GM12878 (cell line): ENCODE results near the gene SGPP2. TPM values are rescaled to one million over a fixed set of nuclear protein-coding genes. Genes with fewer than 3 reads are reported as not detected.

ENCODE experiments used
- ATAC-seq: fragments of 200-7000 bp; cut with Tn5 transposase; 3 replicates; pipeline ENCODE4 v1.9.1; 2020; ENCODE audit warnings: mild to moderate bottlenecking, moderate library complexity
- BruUV-seq: library from RNA; stranded (reverse); fragments of 400-500 nt; replicated peaks from 2 replicates; lab custom pipeline; 2021; lab: Mats Ljungman, UMichigan
- CTCF ChIA-PET: fragments of 300-600 bp; sonication (Branson Sonifier 250); formaldehyde crosslinking; extraction: SDS; loops from one replicate; lab custom pipeline; 2021; ENCODE audit warnings: inconsistent platforms; lab: Yijun Ruan, JAX
- POLR2A ChIA-PET: fragments of 350-600 bp; formaldehyde crosslinking; extraction: SDS; loops from one replicate; lab custom pipeline; 2021; ENCODE audit warnings: inconsistent platforms; lab: Charles Lee
- RAD21 ChIA-PET: fragments of 300-600 bp; sonication (Branson Sonifier 250); formaldehyde crosslinking; loops from one replicate; lab custom pipeline; 2023; ENCODE audit warnings: antibody characterized with exemption; ENCODE audit not compliant: unreplicated experiment; lab: Charles Lee
- SMC1A ChIA-PET: fragments of 300-600 bp; sonication (Branson Sonifier 250); formaldehyde crosslinking; loops from one replicate; lab custom pipeline; 2023; ENCODE audit not compliant: unreplicated experiment, uncharacterized antibody; lab: Charles Lee
- DNase-seq: peaks from one replicate; pipeline ENCODE4 v3.0.0-alpha.2; 2011; ENCODE audit warnings: low read depth, low spot score
- FAIRE-seq: peaks from 3 replicates; lab custom pipeline; 2011; peaks lifted over from hg19 to GRCh38; lab: Jason Lieb, UNC
- H2AFZ ChIP-seq: 2 replicates; pipeline ENCODE4 v1.6.0; 2011; ENCODE audit warnings: low read depth, low read length, control low read depth; ENCODE audit not compliant: control insufficient read depth
- H3K27ac ChIP-seq: 2 replicates; pipeline ENCODE4 v1.5.1; 2011; ENCODE audit warnings: control low read depth; ENCODE audit not compliant: control insufficient read depth, insufficient read depth
- H3K27me3 ChIP-seq, 2 experiments: replicated peaks in 1 of 2; 2 replicates each; pipeline versions ENCODE4 v1.6.0 to v1.6.1; 2011; ENCODE audit warnings: low read length in 1 of 2; ENCODE audit not compliant: control insufficient read depth in 2 of 2, insufficient read depth in 2 of 2
- H3K36me3 ChIP-seq, 2 experiments: 2 replicates each; pipeline ENCODE4 v1.5.1; 2011; ENCODE audit warnings: low read length in 1 of 2; ENCODE audit not compliant: control insufficient read depth in 2 of 2, insufficient read depth in 2 of 2
- H3K4me1 ChIP-seq: 2 replicates; pipeline ENCODE4 v1.6.1; 2011; ENCODE audit warnings: mild to moderate bottlenecking, low read length, moderate library complexity, mixed read lengths; ENCODE audit not compliant: control insufficient read depth, insufficient read depth
- H3K4me2 ChIP-seq: 2 replicates; pipeline ENCODE4 v1.6.0; 2011; ENCODE audit warnings: control low read depth; ENCODE audit not compliant: control insufficient read depth, insufficient read depth
- H3K4me3 ChIP-seq: fragments of 200-600 bp; sonication (generic); 2 replicates; pipeline ENCODE4 v1.5.1; 2016
- H3K79me2 ChIP-seq: 2 replicates; pipeline ENCODE4 v1.6.0; 2011; ENCODE audit warnings: low read length; ENCODE audit not compliant: control insufficient read depth, insufficient read depth
- H3K9ac ChIP-seq: 2 replicates; pipeline ENCODE4 v1.8.0; 2011; ENCODE audit warnings: low read length, control low read depth, mixed read lengths; ENCODE audit not compliant: control insufficient read depth, insufficient read depth
- H3K9me3 ChIP-seq: replicated peaks from 3 replicates; pipeline ENCODE4 v1.5.1; 2011; ENCODE audit warnings: mild to moderate bottlenecking, low read length; ENCODE audit not compliant: control insufficient read depth, insufficient read depth
- H4K20me1 ChIP-seq: 2 replicates; pipeline ENCODE4 v1.6.0; 2011; ENCODE audit not compliant: control insufficient read depth, insufficient read depth
- ATF2 ChIP-seq: IDR thresholded peaks from 2 replicates; pipeline ENCODE4 v1.6.1; 2012; ENCODE audit warnings: low read length, inconsistent platforms
- BCL3 ChIP-seq: IDR thresholded peaks from 2 replicates; pipeline ENCODE4 v1.6.1; 2011; ENCODE audit warnings: borderline replicate concordance, low read depth, mild to moderate bottlenecking, moderate library complexity, low read length; ENCODE audit not compliant: insufficient read depth, poor library complexity, severe bottlenecking
- BCLAF1 ChIP-seq: fragments of 450-650 bp; IDR thresholded peaks from 2 replicates; pipeline ENCODE4 v1.6.1; 2017; ENCODE audit warnings: antibody characterized with exemption, mild to moderate bottlenecking, moderate library complexity
- BRCA1 ChIP-seq: IDR thresholded peaks from 2 replicates; pipeline ENCODE4 v1.6.1; 2011; ENCODE audit warnings: low read depth, low read length, improper control_type of control experiment
- CHD2 ChIP-seq: IDR thresholded peaks from 2 replicates; pipeline ENCODE4 v1.6.1; 2011; ENCODE audit warnings: low read depth, low read length, improper control_type of control experiment, borderline replicate concordance
- ELK1 ChIP-seq: IDR thresholded peaks from 2 replicates; pipeline ENCODE4 v1.6.1; 2012; ENCODE audit warnings: low read depth, low read length, improper control_type of control experiment
- ETV6 ChIP-seq, 2 experiments: fragments of 450-650 bp in 1 of 2; IDR thresholded peaks in 1 of 2; conservative IDR thresholded peaks in 1 of 2; 2 replicates each; pipeline ENCODE4 v1.6.1; 2014; ENCODE audit warnings: antibody characterized with exemption in 1 of 2, borderline replicate concordance in 1 of 2, low read depth in 1 of 2, mild to moderate bottlenecking in 1 of 2, moderate library complexity in 1 of 2
- JUND ChIP-seq: IDR thresholded peaks from 2 replicates; pipeline ENCODE4 v1.6.1; 2012; ENCODE audit warnings: low read depth, mild to moderate bottlenecking, low read length, improper control_type of control experiment, moderate library complexity
- NFIC ChIP-seq: IDR thresholded peaks from 2 replicates; pipeline ENCODE4 v1.6.1; 2012; ENCODE audit warnings: low read depth, mild to moderate bottlenecking, inconsistent platforms, low read length, moderate library complexity
- NRF1 ChIP-seq: conservative IDR thresholded peaks from 2 replicates; pipeline ENCODE4 v1.6.1; 2011; ENCODE audit warnings: mild to moderate bottlenecking, low read depth, low read length, improper control_type of control experiment
- POU2F2 ChIP-seq: IDR thresholded peaks from 3 replicates; pipeline ENCODE4 v1.6.1; 2011; ENCODE audit warnings: low read depth, mild to moderate bottlenecking, low read length, borderline replicate concordance
- RFX5 ChIP-seq: IDR thresholded peaks from 2 replicates; pipeline ENCODE4 v1.6.1; 2011; ENCODE audit warnings: low read depth, low read length, improper control_type of control experiment
- SMAD1 ChIP-seq: fragments of 450-650 bp; IDR thresholded peaks from 2 replicates; pipeline ENCODE4 v1.6.1; 2018; ENCODE audit warnings: mild to moderate bottlenecking, low read depth; ENCODE audit not compliant: partially characterized antibody
- STAT1 ChIP-seq: fragments of 450-650 bp; conservative IDR thresholded peaks from 2 replicates; pipeline ENCODE4 v1.6.1; 2014; ENCODE audit warnings: antibody characterized with exemption, mild to moderate bottlenecking
- USF1 ChIP-seq: IDR thresholded peaks from 2 replicates; pipeline ENCODE4 v1.6.1; 2011; ENCODE audit warnings: borderline replicate concordance, low read depth, mild to moderate bottlenecking, moderate library complexity, mixed read lengths, low read length; ENCODE audit not compliant: insufficient read depth; ENCODE audit errors: extremely low read length
- WGBS: methylation state at CpG from one replicate; pipeline ENCODE4 v1.1.6; 2016; ENCODE audit warnings: low lambda C conversion rate; ENCODE audit not compliant: insufficient replicate concordance, insufficient coverage; ENCODE audit errors: missing lambda C conversion rate; 5-methylcytosine and 5-hydroxymethylcytosine counted together
- in situ Hi-C: fragments of 300-500 bp; cut with MboI; formaldehyde crosslinking; loops from 9 replicates; pipeline ENCODE4 v1.14.3; 2018; ENCODE audit warnings: mixed read lengths
- intact Hi-C: fragments of 100-400 bp; cut with micrococcal nuclease; formaldehyde crosslinking; loops from one replicate; pipeline ENCODE4 v1.14.2; 2022; ENCODE audit not compliant: unreplicated experiment
- polyA plus RNA-seq, 11 experiments: library from polyadenylated mRNA; depleted of rRNA in 4 of 11; unstranded in 6 of 11; stranded (reverse) in 5 of 11; fragments of >200 nt; fragmentation: Nextera tagmentation in 4 of 11; fragmentation: Illumina TruSeq in 1 of 11; extraction: Ambion mirVana in 4 of 11; extraction: Trizol in 1 of 11; gene quantifications; 1 replicate in 1 of 11; 2 replicates in 10 of 11; pipeline versions ENCODE4 v1.2.1 to v1.2.3, GENCODE V29; 2011 to 2016; ENCODE audit warnings: inconsistent platforms in 2 of 11, missing spikeins in 2 of 11, low read depth in 1 of 11
- total RNA-seq, 4 experiments: library from RNA; depleted of rRNA in 3 of 4; stranded (reverse); fragments of >200 nt in 3 of 4; fragmentation: Illumina TruSeq in 1 of 4; extraction: Trizol in 1 of 4; gene quantifications; 2 replicates each; pipeline versions ENCODE4 v1.2.1 to v1.2.3, GENCODE V29; 2013 to 2021

SGPP2 gene
- total and polyA plus RNA-seq, 10 of the 15 experiments (the other 5 are each of a cell fraction or from before 2014, with no cell fraction given): 3.5 to 84.9 (median 13.1) TPM

GRCh38 chr2:222572751-222573174 is 148.4 kb downstream of the SGPP2 start:
- no peak overlapping the region for H3K4me2 ChIP-seq
- WGBS: 92% methylated on average over 1 of the region's 1 CpG
- RAD21 ChIA-PET: no interaction called here
- no peaks in the 10 kb centered on the region for H3K79me2 ChIP-seq
- no peak overlapping the region for H3K27ac ChIP-seq
- no peak overlapping the region for H2AFZ ChIP-seq
- H3K4me1 ChIP-seq: no peaks in the 10 kb centered on the region
- H3K27me3 ChIP-seq: no peaks in the 10 kb centered on the region
- ATAC-seq (no peak), DNase-seq (no peak), FAIRE-seq (no peak)
- H3K36me3 ChIP-seq: peaks cover 3 to 15% of the 10 kb centered on the region in 2 experiments
- SMC1A ChIA-PET: no interaction called here
- in situ Hi-C loops: no loop called here
- no peaks in the 10 kb centered on the region for H3K9me3 ChIP-seq
- BruUV-seq: no TSS peak
- H3K9ac ChIP-seq: no peak overlapping the region
- POLR2A ChIA-PET: no interaction called here
- no peaks in the 10 kb centered on the region for H4K20me1 ChIP-seq
- CTCF ChIA-PET: interaction anchor here (2.0 to 4.3 kb wide), 4 partner anchors 11 to 255 kb away, joined by 4 to 27 read pairs (median 12); no protein-coding TSS in a partner anchor
- intact Hi-C loops: no loop called here
- H3K4me3 ChIP-seq: no peak overlapping the region
- no peak for TF ChIP-seq BCL3
- TF ChIP-seq BRCA1: no peak
- TF ChIP-seq POU2F2: no peak
- TF ChIP-seq ELK1: no peak
- TF ChIP-seq STAT1: no peak
- TF ChIP-seq USF1: no peak
- no peak for TF ChIP-seq NFIC
- no peak for TF ChIP-seq CHD2
- TF ChIP-seq BCLAF1: no peak
- no peak for TF ChIP-seq JUND
- TF ChIP-seq ATF2: no peak
- no peak for TF ChIP-seq SMAD1
- no peak for TF ChIP-seq RFX5
- TF ChIP-seq ETV6 (conservative IDR thresholded peaks at IDR 0.05 in 1 of 2, IDR thresholded peaks at IDR 0.05 in 1 of 2; ENCODE audit: borderline replicate concordance in 1 of 2, low read depth in 1 of 2): no peak
- no peak for TF ChIP-seq NRF1
